Neural crest cell (in vitro differentiated cells): ENCODE results near the gene TXNDC11. TPM values are rescaled to one million over a fixed set of nuclear protein-coding genes. Genes with fewer than 3 reads are reported as not detected.
A peak's percentile ranks its signal among the peaks of the same experiment; 100 is the strongest.

Experiments
- DNase-seq: peaks from one replicate; pipeline ENCODE4 v3.0.0; 2021; ENCODE audit warnings: low read depth, mixed read lengths, low spot score
- H3K27ac Mint-ChIP-seq: one replicate; pipeline ENCODE4 v1.8.0; 2021; ENCODE audit warnings: mild to moderate bottlenecking, mixed read lengths; ENCODE audit not compliant: unreplicated experiment
- H3K27me3 Mint-ChIP-seq: 2 replicates; pipeline ENCODE4 v1.8.0; 2021; ENCODE audit warnings: low read depth, mild to moderate bottlenecking, mixed read lengths
- H3K36me3 Mint-ChIP-seq: 2 replicates; pipeline ENCODE4 v1.8.0; 2021; ENCODE audit warnings: low read depth, mild to moderate bottlenecking, mixed read lengths
- H3K4me1 Mint-ChIP-seq: 2 replicates; pipeline ENCODE4 v1.8.0; 2021; ENCODE audit warnings: mixed read lengths
- H3K4me3 Mint-ChIP-seq: one replicate; pipeline ENCODE4 v1.8.0; 2021; ENCODE audit warnings: mild to moderate bottlenecking, mixed read lengths
- H3K9me3 Mint-ChIP-seq: 2 replicates; pipeline ENCODE4 v1.8.0; 2021; ENCODE audit warnings: mixed read lengths
- total RNA-seq: library from RNA; stranded (reverse); gene quantifications from 2 replicates; pipeline ENCODE4 v1.2.1, GENCODE V29; 2021
- TF ChIP-seq, protein P1 (sequence below): fragments of 200-600 bp; sonication (generic); conservative IDR thresholded peaks from 2 replicates; pipeline ENCODE4 v1.5.0; 2021; ENCODE audit warnings: antibody characterized with exemption, mild to moderate bottlenecking

TXNDC11 gene
- total RNA-seq, 1 donor from 2014 or later: 16.9 TPM

DNA sequence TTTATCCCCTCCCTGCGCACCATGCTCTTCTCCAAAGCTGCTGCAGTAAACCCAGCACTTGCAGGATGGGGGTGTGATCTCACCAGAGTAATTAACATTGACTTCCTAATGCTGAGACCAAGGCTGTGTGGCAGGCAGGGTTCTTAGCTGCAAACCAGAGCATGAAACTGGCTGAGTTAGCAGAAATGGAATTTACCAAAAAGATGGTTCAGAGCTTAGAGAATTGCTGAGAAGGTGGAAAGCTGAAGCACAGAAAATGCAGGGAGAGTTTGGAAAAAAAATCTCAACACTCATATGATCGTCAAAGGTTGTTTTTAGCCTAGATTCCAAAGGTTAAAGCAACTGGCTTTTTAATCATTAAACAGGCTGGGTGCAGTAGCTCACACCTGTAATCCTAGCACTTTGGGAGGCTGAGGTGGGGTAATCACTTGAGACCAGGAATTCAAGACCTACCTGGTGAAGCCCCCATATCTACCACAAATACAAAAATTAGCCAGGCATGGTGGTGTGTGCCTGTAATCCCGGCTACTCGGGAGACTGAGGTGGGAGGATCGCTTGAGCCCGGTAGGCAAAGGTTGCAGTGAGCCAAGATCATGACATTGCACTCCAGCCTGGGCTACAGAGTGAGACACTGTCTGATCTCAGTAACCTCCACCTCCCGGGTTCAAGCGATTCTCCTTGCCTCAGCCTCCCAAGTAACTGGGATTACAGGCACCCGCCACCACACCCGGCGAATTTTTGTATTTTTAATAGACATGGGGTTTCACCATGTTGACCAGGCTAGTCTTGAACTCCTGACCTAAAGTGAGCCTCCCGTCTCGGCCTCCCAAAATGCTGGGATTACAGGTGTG, 6.0 kb upstream of the TXNDC11 start:
- no peak overlapping the region for H3K27ac Mint-ChIP-seq
- peaks cover 15% of the 10 kb centered on the region for H3K36me3 Mint-ChIP-seq
- no peak for DNase-seq
- no peak overlapping the region for H3K4me3 Mint-ChIP-seq
- TF ChIP-seq, protein P1, sequence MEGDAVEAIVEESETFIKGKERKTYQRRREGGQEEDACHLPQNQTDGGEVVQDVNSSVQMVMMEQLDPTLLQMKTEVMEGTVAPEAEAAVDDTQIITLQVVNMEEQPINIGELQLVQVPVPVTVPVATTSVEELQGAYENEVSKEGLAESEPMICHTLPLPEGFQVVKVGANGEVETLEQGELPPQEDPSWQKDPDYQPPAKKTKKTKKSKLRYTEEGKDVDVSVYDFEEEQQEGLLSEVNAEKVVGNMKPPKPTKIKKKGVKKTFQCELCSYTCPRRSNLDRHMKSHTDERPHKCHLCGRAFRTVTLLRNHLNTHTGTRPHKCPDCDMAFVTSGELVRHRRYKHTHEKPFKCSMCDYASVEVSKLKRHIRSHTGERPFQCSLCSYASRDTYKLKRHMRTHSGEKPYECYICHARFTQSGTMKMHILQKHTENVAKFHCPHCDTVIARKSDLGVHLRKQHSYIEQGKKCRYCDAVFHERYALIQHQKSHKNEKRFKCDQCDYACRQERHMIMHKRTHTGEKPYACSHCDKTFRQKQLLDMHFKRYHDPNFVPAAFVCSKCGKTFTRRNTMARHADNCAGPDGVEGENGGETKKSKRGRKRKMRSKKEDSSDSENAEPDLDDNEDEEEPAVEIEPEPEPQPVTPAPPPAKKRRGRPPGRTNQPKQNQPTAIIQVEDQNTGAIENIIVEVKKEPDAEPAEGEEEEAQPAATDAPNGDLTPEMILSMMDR: no peak
- no peaks in the 10 kb centered on the region for H3K27me3 Mint-ChIP-seq
- H3K9me3 Mint-ChIP-seq: no peaks in the 10 kb centered on the region
- H3K4me1 Mint-ChIP-seq: peaks cover 7% of the 10 kb centered on the region

DNA sequence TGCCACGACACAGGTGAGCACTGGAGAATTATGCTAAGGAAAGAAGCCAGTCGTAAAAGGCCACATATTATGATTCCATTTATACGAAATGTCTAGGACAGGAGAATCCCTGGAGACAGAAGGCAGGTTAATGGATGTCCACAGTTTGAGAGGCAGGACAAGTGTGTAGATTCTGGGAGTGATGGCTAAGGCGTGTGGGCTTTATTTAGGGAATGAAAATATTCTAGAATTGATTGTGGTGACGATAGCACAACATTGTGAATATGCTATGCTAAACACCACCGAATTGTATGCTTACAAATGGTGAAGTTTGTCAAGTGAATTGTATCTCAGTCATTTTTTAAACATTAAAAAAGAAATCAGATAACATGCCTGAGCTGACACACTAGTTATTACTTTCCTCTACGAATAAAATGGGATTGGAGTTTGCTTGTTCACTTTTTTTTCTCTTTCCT, 5.3 kb upstream of the TXNDC11 start:
- peaks cover 10% of the 10 kb centered on the region for H3K4me1 Mint-ChIP-seq
- no peaks in the 10 kb centered on the region for H3K9me3 Mint-ChIP-seq
- no peak overlapping the region for H3K27ac Mint-ChIP-seq
- no peaks in the 10 kb centered on the region for H3K27me3 Mint-ChIP-seq
- H3K36me3 Mint-ChIP-seq: peaks cover 15% of the 10 kb centered on the region
- H3K4me3 Mint-ChIP-seq: no peak overlapping the region
- no peak for DNase-seq
- TF ChIP-seq, protein P1: no peak

DNA sequence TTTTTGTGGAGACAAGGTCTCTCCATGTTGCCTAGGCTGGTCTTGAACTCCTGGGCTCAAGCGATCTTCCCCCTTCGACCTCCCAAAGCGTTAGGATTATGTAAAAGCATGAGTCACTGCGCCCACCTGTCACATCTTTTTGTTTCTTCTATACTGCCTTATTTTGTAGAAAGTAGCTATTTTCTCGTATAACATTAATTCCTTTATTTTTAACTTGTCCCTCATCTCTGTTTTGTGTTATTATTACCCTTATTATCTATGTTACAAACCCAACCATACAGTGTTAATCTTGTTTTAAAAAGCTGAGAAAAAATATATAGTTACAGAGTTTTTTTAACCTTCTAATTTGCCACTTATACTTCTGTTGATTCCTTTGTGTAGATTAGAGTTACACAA, 1.4 kb upstream of the TXNDC11 start:
- H3K9me3 Mint-ChIP-seq: no peaks in the 10 kb centered on the region
- no peak overlapping the region for H3K27ac Mint-ChIP-seq
- DNase-seq: no peak
- no peaks in the 10 kb centered on the region for H3K27me3 Mint-ChIP-seq
- TF ChIP-seq, protein P1: no peak
- peaks cover 36% of the 10 kb centered on the region for H3K4me1 Mint-ChIP-seq
- H3K36me3 Mint-ChIP-seq: peaks cover 4% of the 10 kb centered on the region
- peak overlapping the region; percentile 91 for H3K4me3 Mint-ChIP-seq

DNA sequence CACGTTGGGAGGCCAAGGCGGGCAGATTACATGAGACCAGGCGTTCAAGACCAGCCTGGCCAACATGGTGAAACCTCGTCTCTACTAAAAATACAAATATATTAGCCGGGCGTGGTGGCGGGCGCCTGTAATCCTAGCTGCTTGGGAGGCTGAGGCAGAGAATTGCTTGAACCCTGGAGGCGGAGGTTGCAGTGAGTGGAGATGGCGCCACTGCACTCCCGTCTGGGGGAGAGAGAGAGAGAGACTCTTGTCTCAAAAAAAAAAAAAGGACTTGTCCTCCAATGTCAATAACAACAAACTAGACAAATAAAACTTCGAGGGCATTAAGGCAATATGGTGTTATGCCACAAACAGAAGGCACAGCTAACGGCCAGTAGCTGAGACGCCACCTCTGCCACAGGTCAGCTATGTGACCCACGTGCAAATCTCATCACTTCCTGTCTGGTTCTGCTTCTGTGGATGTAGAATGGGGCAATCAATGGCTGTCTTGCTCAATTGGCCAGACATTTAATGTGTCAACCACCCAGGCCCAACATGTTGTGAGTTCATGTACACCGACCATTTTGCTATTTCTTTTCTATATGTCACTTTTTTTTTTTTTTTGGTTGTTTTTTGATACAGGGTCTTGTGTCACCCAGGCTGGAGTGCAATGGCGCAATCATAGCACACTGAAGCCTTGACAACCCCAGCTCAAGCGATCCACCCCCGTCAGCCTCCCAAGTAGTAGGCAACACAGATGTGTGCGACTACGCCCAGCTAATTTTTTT, 834 bp upstream of the TXNDC11 start:
- Mint-ChIP-seq H3K9me3 (no peaks in the 10 kb centered on the region), H3K4me1 (peaks cover 38% of the 10 kb centered on the region), H3K27me3 (no peaks in the 10 kb centered on the region), H3K4me3 (peak overlapping the region; percentile 91), H3K36me3 (peaks cover 3% of the 10 kb centered on the region), H3K27ac (peak overlapping the region; percentile 54)
- DNase-seq: no peak
- TF ChIP-seq, protein P1: no peak

DNA sequence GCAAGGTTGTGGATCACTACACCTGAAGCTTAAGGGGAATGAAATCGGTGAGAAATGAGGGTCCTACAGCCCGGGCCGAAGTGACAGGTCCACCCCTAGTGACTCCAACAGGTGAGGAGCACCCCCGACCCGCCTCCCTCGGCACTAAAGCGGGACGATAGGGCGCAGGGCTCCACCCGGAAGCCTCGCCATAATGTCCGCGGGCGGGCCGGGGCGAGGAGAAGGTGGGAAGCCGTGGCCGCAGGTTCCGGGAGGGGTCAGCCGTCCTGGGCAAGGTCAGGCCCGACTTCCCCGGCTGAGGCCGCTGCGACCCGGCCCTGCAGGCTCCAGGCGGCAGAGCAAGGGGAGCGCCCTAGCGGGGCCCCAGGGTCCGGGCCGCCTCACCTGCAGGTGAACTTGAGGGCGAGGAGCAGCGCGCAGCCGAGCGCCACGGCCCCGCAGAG, 543 bp downstream of the TXNDC11 start:
- DNase-seq: peak; percentile 29

More for the DNA sequence above, 543 bp downstream of the TXNDC11 start:
- peaks cover 41% of the 10 kb centered on the region for H3K4me1 Mint-ChIP-seq
- H3K27me3 Mint-ChIP-seq: no peaks in the 10 kb centered on the region
- no peaks in the 10 kb centered on the region for H3K36me3 Mint-ChIP-seq
- H3K27ac Mint-ChIP-seq: peak overlapping the region; percentile 92
- H3K4me3 Mint-ChIP-seq: peak overlapping the region; percentile 94
- TF ChIP-seq, protein P1: peak; percentile 23
- no peaks in the 10 kb centered on the region for H3K9me3 Mint-ChIP-seq
